OCI-LY1 (cell line): ENCODE measurements around the gene RGS5.

Experiments
- CTCF ChIP-seq: fragments of 200-600 bp; sonication (generic), shearing (Covaris generic); IDR thresholded peaks from 2 replicates; pipeline ENCODE4 v1.5.1; 2017; ENCODE audit warnings: mild to moderate bottlenecking, antibody characterized with exemption, low read length, moderate library complexity, mixed read lengths
- EZH2 ChIP-seq: fragments of 200-600 bp; sonication (generic), shearing (Covaris generic); IDR thresholded peaks from 2 replicates; pipeline ENCODE4 v1.8.0; 2017; ENCODE audit warnings: borderline replicate concordance, mixed run types, mild to moderate bottlenecking, antibody characterized with exemption, low read length, moderate library complexity, mixed read lengths

- TF ChIP-seq EZH2: no peak
- TF ChIP-seq CTCF: no peak
Measured at GRCh38 chr1:163147019-163147418, 55.7 kb downstream of the RGS5 start.
